Measurements from ENCODE around the gene TTLL9.

- TF ChIP-seq CTCF (conservative IDR thresholded peaks at IDR 0.05), result no peak
- no peak for TF ChIP-seq ZFX (IDR thresholded peaks at IDR 0.05)
These were observed 45.7 kb upstream of the TTLL9 start for GRCh38 chr20:31824554-31825313.
